SK-N-SH treated with all-trans-retinoic acid at 6 μM for 48 hours (cell line): Measurements from ENCODE around the gene SEMA3E.

Experiments used
- ARNTL ChIP-seq: fragments of 450-650 bp; formaldehyde crosslinking; IDR thresholded peaks from 2 replicates; pipeline ENCODE4 v1.5.0; 2020; ENCODE audit warnings: low read depth, mild to moderate bottlenecking, moderate library complexity, borderline replicate concordance
- BACH2 ChIP-seq: fragments of 250-450 bp; sonication (Bioruptor Pico); IDR thresholded peaks from 2 replicates; pipeline ENCODE4 v1.9.0; 2021; ENCODE audit warnings: mild to moderate bottlenecking, borderline replicate concordance
- CSDC2 ChIP-seq: fragments of 250-450 bp; sonication (Bioruptor Pico); IDR thresholded peaks from 2 replicates; pipeline ENCODE4 v1.5.0; 2020; ENCODE audit warnings: mild to moderate bottlenecking, moderate library complexity
- TF ChIP-seq, protein P1 (sequence below): fragments of 250-450 bp; sonication (Bioruptor Pico); IDR thresholded peaks from 2 replicates; pipeline ENCODE4 v1.5.1; 2021; ENCODE audit warnings: mild to moderate bottlenecking, moderate library complexity

DNA sequence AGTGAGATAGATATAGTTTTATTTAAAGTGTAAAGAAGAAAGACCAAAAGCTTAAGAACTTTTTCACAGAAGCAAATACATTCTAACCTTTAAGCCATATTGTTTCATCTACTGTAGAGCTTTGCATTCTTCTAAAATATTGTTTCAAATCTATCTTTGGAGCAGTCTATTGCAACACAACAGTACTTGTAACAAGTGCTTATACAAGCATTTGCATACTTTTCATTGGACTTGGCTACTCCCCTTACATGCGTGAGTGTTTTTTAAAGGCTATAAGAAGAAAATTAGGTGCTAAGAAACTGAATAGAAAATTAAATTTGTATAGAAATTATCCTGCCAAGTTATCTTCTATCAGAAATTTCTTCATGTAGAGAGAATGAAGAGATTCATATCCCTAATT is 45.3 kb downstream of the SEMA3E start:
- TF ChIP-seq CSDC2 (CRISPR knock-in tag) (no peak), BACH2 (CRISPR knock-in tag) (no peak), ARNTL (no peak)
- TF ChIP-seq, protein P1, sequence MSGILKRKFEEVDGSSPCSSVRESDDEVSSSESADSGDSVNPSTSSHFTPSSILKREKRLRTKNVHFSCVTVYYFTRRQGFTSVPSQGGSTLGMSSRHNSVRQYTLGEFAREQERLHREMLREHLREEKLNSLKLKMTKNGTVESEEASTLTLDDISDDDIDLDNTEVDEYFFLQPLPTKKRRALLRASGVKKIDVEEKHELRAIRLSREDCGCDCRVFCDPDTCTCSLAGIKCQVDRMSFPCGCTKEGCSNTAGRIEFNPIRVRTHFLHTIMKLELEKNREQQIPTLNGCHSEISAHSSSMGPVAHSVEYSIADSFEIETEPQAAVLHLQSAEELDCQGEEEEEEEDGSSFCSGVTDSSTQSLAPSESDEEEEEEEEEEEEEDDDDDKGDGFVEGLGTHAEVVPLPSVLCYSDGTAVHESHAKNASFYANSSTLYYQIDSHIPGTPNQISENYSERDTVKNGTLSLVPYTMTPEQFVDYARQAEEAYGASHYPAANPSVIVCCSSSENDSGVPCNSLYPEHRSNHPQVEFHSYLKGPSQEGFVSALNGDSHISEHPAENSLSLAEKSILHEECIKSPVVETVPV (CRISPR knock-in tag): no peak
